Ishikawa (cell line): ENCODE results near the gene TRIO.

ENCODE experiments used
- TAF1 ChIP-seq: IDR thresholded peaks from 2 replicates; pipeline ENCODE4 v1.6.1; 2012; ENCODE audit warnings: low read depth, mild to moderate bottlenecking
- TF ChIP-seq, protein P1 (sequence below): IDR thresholded peaks from 2 replicates; pipeline ENCODE4 v1.6.1; 2012; ENCODE audit warnings: low read depth, mild to moderate bottlenecking

- TF ChIP-seq, protein P1, sequence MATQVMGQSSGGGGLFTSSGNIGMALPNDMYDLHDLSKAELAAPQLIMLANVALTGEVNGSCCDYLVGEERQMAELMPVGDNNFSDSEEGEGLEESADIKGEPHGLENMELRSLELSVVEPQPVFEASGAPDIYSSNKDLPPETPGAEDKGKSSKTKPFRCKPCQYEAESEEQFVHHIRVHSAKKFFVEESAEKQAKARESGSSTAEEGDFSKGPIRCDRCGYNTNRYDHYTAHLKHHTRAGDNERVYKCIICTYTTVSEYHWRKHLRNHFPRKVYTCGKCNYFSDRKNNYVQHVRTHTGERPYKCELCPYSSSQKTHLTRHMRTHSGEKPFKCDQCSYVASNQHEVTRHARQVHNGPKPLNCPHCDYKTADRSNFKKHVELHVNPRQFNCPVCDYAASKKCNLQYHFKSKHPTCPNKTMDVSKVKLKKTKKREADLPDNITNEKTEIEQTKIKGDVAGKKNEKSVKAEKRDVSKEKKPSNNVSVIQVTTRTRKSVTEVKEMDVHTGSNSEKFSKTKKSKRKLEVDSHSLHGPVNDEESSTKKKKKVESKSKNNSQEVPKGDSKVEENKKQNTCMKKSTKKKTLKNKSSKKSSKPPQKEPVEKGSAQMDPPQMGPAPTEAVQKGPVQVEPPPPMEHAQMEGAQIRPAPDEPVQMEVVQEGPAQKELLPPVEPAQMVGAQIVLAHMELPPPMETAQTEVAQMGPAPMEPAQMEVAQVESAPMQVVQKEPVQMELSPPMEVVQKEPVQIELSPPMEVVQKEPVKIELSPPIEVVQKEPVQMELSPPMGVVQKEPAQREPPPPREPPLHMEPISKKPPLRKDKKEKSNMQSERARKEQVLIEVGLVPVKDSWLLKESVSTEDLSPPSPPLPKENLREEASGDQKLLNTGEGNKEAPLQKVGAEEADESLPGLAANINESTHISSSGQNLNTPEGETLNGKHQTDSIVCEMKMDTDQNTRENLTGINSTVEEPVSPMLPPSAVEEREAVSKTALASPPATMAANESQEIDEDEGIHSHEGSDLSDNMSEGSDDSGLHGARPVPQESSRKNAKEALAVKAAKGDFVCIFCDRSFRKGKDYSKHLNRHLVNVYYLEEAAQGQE, result no peak
- no peak for TF ChIP-seq TAF1
These were observed 24.2 kb downstream of the TRIO start for GRCh38 chr5:14167211-14167845.
